Measurements from ENCODE around the gene MRGPRF.

The MRGPRF gene

DNA sequence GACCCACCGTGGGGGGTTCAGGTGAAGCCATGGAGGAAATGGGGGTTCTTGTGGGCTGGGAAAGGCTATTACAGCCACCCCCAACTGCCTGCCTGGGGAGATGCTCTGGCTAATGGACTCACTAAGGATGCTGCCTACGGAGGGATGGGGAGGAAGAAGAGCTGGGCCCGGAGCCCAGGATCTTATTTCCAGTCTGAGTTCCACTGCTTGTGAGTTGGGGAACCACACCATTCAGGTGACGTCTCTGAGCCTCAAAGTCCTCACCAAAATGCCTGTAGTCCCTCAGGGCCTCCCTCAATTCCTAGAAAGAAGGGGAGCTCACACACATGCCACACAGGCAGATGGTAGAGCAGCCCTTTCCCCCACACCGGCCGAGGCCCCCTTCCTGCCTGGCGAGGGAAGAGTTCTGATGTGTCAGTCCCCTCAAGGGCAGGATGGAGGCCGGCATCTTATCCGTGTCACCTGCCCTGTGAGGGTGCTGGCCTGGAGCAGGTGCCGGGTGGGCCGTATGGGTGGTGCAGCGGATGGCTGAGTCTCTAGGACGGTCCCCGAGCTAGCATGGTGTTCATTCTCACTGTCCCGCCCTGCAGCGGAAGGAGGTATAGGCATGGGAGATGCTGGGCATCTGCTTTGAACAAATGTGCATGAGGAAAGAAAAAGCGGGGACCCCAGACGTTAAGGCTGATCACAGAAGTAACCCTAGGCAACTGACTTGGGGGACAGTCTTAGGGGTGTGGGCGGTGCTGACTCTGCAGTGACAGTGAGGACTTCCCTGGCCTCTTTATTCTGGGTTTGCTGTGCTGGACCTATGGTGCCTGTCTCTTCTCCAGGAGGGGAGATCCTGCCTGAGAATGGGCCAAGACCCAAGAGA is 15.7 kb downstream of the MRGPRF start:
- TF ChIP-seq, protein P1, sequence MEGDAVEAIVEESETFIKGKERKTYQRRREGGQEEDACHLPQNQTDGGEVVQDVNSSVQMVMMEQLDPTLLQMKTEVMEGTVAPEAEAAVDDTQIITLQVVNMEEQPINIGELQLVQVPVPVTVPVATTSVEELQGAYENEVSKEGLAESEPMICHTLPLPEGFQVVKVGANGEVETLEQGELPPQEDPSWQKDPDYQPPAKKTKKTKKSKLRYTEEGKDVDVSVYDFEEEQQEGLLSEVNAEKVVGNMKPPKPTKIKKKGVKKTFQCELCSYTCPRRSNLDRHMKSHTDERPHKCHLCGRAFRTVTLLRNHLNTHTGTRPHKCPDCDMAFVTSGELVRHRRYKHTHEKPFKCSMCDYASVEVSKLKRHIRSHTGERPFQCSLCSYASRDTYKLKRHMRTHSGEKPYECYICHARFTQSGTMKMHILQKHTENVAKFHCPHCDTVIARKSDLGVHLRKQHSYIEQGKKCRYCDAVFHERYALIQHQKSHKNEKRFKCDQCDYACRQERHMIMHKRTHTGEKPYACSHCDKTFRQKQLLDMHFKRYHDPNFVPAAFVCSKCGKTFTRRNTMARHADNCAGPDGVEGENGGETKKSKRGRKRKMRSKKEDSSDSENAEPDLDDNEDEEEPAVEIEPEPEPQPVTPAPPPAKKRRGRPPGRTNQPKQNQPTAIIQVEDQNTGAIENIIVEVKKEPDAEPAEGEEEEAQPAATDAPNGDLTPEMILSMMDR (IDR thresholded peaks at IDR 0.05; ENCODE audit: low read depth, low read length, missing control alignments) = no peak
- H3K27ac ChIP-seq = no peak overlapping the region
- no peak overlapping the region for H3K4me3 ChIP-seq (ENCODE audit: low read depth, low read length)
- no peaks in the 10 kb centered on the region for H3K36me3 ChIP-seq (replicated peaks)
- H3K27me3 ChIP-seq (replicated peaks) = peaks cover 5% of the 10 kb centered on the region
- no peak for DNase-seq
- in situ Hi-C loops (cut with HindIII; ENCODE audit: low pct_ligation_motif_present, low sequenced_read_pairs) = no loop called here

DNA sequence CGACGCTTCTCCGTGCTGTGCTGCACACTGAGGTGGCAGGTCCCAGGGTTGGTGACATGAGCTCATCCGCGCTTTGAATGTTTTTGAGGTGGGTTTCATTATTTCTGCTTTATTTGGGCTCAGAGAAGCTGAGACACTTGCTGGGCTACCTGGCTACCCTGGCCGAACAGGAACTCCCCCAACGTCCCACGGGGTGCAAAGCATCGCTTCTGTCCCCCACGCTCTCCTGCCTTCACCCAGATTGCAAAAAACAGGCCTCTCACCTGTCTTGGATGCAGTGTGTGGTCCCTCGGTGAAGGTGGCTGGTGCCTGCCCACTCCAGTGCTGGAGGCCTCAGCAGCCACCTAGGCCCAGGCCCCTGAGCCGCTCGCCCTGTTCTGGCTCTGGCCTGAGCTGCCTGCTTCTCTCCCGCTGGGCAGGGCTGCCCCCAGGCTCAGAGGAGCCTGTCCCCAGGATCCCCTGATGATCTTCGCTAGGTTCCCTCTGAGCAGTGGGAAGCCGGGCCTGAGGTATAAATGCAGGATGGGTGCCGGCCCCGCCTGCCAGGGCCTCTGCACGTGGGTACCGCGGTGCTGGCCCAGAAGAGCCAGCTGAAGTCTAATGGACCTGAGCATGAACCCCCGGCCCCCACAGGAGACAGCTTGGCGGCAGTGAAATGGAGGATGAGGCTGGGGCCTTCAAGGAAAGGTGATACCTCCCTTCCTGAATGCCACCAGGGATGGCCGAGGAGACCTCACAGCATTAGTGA is 16.5 kb downstream of the MRGPRF start:
- peaks cover 7% of the 10 kb centered on the region for H3K27me3 ChIP-seq (replicated peaks)
- in situ Hi-C loops (cut with HindIII; ENCODE audit: low pct_ligation_motif_present, low sequenced_read_pairs) = no loop called here
- H3K27ac ChIP-seq = no peak overlapping the region
- DNase-seq = no peak
- H3K4me3 ChIP-seq (ENCODE audit: low read depth, low read length) = no peak overlapping the region
- TF ChIP-seq, protein P1 (IDR thresholded peaks at IDR 0.05; ENCODE audit: low read depth, low read length, missing control alignments) = no peak
- H3K36me3 ChIP-seq (replicated peaks) = no peaks in the 10 kb centered on the region

DNA sequence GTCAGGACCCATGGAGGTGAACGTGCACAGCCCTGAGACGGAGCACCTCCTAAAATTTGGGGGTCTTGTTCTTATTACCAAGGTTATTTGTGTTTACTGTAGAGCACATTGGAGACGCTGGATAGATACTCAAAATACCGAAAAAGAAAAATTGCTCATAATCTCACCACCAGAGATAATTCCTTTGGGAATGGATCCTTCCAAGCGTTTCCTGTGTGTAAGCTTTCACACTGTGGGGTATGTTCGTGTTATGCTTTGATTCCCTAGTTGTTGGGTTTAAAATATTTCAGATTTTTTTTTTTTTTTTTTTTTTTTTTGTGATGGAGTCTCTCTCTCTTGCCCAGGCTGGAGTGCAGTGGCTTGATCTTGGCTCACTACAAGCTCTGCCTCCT is 18.2 kb downstream of the MRGPRF start:
- peaks cover 7% of the 10 kb centered on the region for H3K27me3 ChIP-seq (replicated peaks)
- no peak for DNase-seq
- H3K36me3 ChIP-seq (replicated peaks) = no peaks in the 10 kb centered on the region
- no peak overlapping the region for H3K4me3 ChIP-seq (ENCODE audit: low read depth, low read length)
- H3K27ac ChIP-seq = no peak overlapping the region
- TF ChIP-seq, protein P1 (IDR thresholded peaks at IDR 0.05; ENCODE audit: low read depth, low read length, missing control alignments) = no peak
- in situ Hi-C loops (cut with HindIII; ENCODE audit: low pct_ligation_motif_present, low sequenced_read_pairs) = no loop called here

DNA sequence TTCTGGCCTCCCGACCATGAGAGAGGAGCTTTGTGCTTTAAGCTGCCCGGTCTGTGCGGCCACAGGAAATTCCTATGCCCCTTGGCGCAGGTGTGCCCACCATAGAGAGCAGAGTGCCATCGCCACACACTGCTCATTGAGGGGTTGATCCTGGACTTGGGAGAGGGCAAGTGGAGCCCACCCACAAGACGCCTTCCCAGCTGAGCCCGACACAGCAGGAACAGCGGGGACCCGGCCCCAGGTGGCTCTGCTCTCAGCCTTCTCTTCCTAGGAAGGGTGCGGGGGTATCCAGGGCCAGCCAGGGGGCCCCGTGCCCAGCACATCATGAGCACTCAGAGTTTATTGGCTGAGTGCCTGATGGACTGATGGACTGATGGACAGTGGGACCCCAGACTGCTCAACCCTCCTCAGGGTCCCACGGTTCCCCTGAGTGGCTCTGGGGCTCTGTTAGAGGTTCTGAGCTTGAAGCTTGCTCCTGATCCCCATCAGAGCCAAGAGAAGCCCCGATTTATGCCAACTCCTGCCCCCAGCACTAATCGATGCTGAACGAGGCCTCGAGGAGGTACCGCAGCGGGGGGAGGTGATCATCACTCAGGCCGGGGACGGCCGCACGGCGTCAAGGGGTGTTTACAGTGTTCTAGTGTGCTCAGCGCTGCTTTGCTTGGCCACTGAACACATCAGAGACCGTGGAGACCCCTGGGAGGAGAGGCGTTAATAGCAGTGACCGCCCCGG is 18.7 kb downstream of the MRGPRF start:
- H3K27ac ChIP-seq = no peak overlapping the region
- in situ Hi-C loops (cut with HindIII; ENCODE audit: low pct_ligation_motif_present, low sequenced_read_pairs) = no loop called here
- no peak overlapping the region for H3K4me3 ChIP-seq (ENCODE audit: low read depth, low read length)
- TF ChIP-seq, protein P1 (IDR thresholded peaks at IDR 0.05; ENCODE audit: low read depth, low read length, missing control alignments) = no peak
- no peaks in the 10 kb centered on the region for H3K36me3 ChIP-seq (replicated peaks)
- peaks cover 12% of the 10 kb centered on the region for H3K27me3 ChIP-seq (replicated peaks)
- DNase-seq = no peak

DNA sequence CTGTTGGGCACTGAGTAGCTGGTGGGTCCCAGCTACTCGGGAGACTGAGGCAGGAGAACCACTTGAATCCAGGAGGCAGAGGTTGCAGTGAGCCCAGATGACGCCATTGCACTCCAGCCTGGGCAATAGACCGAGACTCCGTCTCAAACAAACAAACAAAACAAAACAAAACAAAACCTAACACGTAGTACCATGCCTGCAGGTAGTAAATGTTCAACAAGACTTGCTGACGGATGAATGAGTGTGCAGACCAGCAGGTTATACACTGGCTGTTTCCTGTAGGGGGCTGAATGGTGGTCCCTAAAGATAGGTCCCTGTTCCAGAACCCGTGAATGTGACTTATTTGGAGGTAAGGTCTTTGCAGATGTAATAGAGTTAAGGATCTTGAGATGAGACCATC is 19.5 kb downstream of the MRGPRF start:
- in situ Hi-C loops (cut with HindIII; ENCODE audit: low pct_ligation_motif_present, low sequenced_read_pairs) = no loop called here
- Histone ChIP-seq H3K27me3 (replicated peaks) (peaks cover 12% of the 10 kb centered on the region), H3K4me3 (ENCODE audit: low read depth, low read length) (no peak overlapping the region), H3K36me3 (replicated peaks) (no peaks in the 10 kb centered on the region), H3K27ac (no peak overlapping the region)
- DNase-seq = no peak
- TF ChIP-seq, protein P1 (IDR thresholded peaks at IDR 0.05; ENCODE audit: low read depth, low read length, missing control alignments) = no peak

Measured in brain microvascular endothelial cell (primary cell).